GM12873 (cell line): ENCODE results near the gene POMT2.

Source experiments
- CTCF ChIP-seq: IDR thresholded peaks from 2 replicates; pipeline ENCODE4 v1.5.1; 2012; ENCODE audit warnings: low read depth, mild to moderate bottlenecking, moderate library complexity, low read length, control low read depth; ENCODE audit not compliant: insufficient read depth; ENCODE audit errors: missing control alignments

Gene POMT2

GRCh38 chr14:77279719-77280118 is 41.0 kb downstream of the POMT2 start:
- no peak for TF ChIP-seq CTCF

GRCh38 chr14:77278461-77279230 is 42.0 kb downstream of the POMT2 start:
- peak; percentile 28 for TF ChIP-seq CTCF

- no peak for TF ChIP-seq CTCF
Measured at GRCh38 chr14:77276959-77277358, 43.7 kb downstream of the POMT2 start.

GRCh38 chr14:77276295-77276935 is 44.3 kb downstream of the POMT2 start:
- no peak for TF ChIP-seq CTCF

GRCh38 chr14:77275601-77276017 is 45.1 kb downstream of the POMT2 start:
- TF ChIP-seq CTCF, result no peak

- TF ChIP-seq CTCF, result no peak
Measured at GRCh38 chr14:77275041-77275580, 45.6 kb downstream of the POMT2 start.

- TF ChIP-seq CTCF, result no peak
Measured at GRCh38 chr14:77273796-77274195, 46.9 kb downstream of the POMT2 start.
